HG03175 (cell line): ENCODE results near the gene GABARAPL1.
A peak's percentile ranks its signal among the peaks of the same experiment; 100 is the strongest.

Source experiments
- ATAC-seq: cut with Tn5 transposase; IDR thresholded peaks from one replicate; pipeline ENCODE4 v1.9.1; 2021; ENCODE audit warnings: mild to moderate bottlenecking, moderate library complexity; ENCODE audit not compliant: unreplicated experiment

The GABARAPL1 gene

DNA sequence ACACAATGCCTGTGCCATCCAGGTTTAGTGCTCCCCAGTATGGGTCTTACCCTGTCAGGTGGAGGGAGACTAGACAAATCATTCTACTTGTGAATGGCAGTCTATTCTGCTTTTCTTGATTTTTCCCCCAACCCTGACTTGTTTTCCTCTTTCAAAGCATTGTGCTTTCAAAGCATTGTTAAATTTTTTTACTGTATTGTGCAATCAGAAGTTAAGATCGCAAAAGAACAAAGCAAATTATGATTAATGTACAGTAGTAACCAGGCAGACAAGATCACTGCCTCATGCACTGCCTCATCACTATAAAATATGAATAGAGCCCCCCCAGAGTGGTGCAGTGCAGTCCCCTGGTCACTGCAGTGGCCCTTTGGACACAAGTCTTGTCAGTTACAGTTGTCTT is 14.1 kb downstream of the GABARAPL1 start:
- no peak for ATAC-seq

DNA sequence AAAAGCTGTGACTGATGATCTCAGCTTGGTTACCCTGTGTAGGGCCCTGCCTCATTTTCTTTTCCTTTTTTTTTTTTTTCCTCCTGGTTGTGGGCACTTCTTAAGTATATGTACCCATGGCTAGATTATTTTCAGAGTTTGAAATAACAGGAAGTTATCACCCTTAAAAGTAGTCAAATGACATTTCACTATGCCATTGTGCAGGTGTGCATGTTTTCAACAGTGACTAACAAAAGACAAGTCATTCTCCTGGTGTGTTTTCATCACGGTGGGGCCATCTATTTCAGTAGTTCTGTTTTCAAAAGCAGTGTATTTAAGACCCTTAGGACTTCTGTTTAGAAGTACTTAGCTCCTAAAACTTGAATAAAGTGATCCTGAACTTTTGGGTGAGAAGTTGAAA is 15.0 kb downstream of the GABARAPL1 start:
- no peak for ATAC-seq

DNA sequence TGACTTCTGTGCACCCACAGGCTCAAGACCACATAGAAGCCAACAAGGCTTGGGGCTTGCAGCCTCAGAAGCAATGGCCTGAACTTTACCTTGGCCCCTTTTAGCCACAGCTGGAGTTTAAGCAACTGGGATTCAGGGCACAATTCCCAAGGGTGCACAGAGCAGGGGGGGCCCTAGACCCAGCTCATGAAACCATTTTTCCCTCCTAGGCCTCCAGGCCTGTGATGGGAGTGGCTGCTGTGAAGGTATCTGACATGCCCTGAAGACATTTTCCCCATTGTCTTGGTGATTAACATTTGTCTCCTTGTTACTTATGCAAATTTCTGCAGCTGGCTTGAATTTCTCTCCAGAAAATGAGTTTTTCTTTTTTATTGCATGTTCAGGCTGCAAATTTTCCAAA is 21.9 kb downstream of the GABARAPL1 start:
- ATAC-seq = no peak

DNA sequence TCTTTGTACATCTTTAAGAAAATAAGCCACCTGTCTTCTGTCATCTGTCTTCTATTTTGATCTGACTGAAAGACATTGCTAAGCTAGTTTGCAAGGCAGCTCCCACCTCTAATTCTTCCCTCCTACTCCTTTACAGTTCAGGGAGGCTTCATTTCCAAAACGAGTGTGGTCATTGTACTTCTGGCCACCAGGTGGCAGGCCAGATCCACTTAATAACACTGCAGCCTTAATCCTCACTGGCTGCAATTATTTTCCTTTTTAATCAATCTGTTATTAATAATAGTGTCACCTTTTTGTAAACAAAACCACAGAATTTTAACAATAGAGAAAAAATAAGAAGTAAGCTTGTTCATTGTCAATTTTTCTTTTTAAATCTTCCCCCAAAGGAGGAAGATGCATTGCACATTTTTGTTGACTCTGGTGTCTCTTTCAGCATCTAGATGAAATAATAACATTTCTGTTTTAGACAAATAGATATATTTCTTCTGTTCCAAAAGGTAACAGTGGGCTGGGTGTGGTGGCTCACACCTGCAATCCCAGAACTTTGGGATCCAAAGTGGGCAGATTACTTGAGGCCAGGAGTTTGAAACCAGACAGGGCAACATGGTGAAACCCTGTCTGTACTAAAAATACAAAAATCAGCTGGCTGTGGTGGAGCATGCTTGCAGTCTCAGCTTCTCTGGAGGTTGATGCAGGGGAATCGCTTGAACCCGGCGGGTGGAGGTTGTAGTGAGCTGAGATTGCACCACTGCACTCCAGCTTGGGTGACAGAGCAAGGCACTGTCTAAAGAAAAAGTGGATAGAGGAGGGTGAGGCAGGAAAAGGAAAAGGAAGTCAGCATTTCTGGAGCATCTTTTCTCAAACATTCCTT is 23.3 kb downstream of the GABARAPL1 start:
- ATAC-seq = no peak

DNA sequence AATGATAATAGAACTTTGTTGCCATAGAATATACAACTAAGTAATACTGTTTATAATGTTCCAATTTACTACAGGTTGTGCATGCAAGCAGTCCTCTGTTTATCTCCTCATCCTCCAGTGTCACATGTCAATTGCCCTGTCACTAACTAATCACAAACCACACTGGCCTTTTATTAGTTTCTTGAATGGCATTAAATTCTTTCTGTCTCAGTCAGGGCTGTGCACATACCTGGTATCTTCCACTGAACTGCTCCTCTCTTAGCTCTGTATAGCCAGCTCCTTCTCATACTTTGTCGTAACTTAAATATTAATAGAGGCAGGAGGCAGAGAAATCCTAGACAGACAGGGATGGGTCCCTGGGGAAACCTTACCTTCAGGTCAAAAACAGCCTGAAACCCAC is 24.0 kb downstream of the GABARAPL1 start:
- ATAC-seq = no peak

DNA sequence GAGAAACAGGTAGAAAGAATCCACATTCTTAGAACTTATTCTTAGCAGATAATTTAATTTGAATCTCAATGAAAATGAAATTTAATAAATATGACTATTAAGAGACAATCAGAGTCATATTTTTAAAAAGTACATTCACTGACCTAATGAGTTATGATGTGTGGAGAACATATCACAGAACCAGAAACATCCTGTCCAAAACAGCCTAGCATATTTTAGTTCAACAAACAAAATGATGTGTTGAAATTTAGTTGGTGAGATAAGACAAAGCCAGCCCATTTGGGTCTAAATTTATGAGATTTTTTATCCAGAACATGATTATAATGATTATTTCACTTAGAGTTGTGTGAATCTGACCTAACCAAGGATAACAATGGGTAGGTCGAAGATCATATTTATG is 25.8 kb downstream of the GABARAPL1 start:
- no peak for ATAC-seq

DNA sequence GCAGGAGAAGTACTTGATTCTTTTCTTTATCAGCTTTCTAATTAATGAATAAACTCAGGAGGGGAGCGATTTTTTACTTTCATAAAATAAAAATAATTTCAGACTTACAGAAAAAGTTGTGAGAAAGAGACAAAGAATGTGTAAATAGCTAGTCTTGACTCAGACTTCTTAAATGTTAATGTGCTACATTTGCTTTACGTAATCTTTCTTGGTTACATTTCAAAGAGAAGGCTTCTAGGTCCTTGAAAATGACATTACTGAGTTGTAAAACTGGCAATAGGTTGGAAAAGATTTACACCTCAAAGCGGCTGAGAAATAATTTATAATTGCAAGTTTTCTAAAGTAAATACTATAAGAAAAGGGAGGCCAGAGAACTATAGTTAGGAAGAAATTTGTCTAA is 28.6 kb downstream of the GABARAPL1 start:
- no peak for ATAC-seq

DNA sequence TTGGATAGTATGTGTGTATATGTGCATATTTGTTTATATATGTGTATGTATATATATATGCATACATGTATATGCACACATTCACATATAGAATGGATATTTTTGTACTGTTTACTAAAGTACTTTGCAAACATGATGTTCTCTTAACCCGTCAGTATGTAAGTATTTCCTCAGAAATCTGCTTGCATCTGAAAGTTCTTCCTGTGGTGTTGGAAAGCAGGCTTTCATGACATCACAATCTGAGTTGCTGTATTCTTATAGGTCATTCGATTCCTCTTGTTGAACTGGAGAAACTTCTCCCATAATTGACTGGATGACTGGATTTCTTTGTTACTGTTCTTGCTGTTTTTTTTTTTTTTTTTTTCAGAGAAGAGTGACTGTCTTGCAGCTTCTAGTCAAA is 29.1 kb downstream of the GABARAPL1 start:
- ATAC-seq = no peak

DNA sequence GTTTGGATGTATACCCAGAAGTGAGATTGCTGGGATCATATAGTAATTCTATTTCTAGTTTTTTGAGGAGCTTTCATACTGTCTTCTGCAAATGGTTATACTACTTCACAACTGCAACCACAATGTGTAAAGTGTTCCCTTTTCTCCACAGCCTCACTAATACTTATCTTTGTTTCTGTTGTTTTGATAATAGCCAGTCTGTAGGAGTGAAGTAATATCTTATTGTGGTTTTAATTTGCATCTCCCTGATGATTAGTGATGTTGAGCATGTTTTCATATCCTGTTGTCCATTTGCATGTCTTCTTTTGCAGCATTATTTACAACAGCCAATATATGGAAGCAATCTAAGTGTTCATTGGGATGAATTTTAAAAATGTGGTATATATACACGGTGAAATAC is 29.9 kb downstream of the GABARAPL1 start:
- no peak for ATAC-seq

DNA sequence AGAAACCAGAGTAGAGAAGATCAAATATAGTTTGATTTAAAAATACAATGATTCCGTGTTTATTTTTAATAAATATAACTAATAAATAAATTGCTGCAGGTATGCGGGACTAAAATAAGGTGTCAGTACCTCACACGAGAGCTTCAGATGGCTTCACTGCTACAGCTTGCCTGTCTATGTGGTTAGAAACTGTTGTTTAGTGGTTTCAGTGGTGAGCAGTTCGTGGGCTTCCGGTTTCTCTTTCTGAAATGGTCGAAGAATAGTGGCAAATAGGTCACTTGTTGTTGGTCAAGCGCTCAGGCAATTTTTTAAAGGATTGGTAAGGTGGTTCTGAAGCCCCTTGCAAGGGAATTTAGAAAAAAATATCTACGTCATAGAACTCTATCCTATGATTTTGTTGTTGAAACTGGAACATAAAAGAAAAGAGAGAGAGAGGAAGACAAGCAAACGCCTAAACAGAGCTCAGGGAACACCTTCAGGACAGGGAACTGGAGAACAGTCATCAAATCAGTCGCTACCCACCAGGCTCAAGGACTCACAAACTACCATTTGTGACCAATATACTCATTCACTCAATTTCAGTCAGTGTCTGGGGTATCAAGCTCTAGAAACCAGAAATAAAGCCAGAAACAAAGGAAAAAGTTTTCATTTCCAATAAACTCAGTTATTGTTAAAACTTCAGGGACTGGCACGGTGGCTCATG is 31.3 kb downstream of the GABARAPL1 start:
- ATAC-seq = peak; percentile 95

DNA sequence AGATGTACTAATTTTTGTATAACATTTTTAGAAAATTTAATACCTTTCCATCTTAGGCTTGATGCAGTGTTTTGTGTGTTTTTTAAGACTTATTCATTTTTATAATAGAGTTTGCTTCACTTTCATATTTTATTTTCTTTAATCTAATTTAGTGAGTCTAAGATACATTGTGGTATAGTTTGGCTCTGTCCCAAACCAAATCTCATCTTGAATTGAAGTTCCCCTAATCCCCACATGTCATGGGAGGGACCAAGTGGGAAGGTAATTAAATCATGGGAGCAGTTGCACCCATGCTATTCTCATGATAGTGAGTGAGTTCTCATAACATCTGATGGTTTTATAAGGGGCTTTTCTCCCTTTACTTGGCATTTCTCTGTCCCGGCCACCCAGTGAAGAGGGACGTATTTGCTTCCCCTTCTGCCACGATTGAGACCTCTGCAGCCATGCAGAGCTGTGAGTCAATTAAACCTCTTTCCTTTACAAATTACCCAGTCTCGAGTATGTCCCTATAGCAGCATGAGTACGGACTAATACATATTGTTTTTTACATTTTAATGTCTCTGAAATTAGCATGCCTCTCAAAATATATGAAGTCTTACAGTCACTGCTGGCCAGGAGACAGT is 34.9 kb downstream of the GABARAPL1 start:
- no peak for ATAC-seq

DNA sequence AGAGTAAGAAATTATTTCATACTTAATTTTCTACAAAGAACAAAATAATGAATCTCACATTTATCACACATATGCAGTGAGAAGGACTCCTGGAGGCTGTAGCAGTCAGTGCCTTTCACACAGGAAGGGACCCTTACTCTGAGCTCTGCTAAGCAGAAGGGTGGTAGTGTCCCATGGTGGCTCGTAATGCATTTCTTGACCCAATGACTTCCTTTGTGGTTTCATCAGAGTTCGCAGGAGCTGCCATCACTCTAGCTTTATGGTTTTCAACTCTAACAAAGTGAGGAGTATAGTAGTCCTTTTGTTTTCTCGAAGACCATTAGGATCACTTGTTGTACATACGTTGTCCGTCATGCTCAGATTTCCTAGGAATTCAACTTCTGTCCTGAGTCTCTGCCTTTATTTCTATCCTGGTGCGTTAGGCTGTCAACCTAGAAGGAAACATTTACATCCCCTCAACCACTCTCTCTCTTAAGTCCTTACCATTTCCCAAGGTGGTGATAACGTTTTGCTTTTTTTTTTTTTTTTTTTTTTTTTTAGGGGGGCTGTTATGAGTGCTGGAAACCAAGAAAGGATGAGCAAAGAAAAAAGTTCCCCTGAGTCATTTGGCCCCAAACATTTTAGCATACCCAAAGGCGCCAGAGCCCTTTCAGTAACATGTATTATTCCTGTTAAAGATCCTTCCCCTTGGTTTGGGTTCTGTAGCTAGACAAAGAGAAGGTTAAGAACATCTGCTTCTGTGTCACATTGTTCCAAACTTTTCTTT is 37.2 kb downstream of the GABARAPL1 start:
- ATAC-seq = no peak

DNA sequence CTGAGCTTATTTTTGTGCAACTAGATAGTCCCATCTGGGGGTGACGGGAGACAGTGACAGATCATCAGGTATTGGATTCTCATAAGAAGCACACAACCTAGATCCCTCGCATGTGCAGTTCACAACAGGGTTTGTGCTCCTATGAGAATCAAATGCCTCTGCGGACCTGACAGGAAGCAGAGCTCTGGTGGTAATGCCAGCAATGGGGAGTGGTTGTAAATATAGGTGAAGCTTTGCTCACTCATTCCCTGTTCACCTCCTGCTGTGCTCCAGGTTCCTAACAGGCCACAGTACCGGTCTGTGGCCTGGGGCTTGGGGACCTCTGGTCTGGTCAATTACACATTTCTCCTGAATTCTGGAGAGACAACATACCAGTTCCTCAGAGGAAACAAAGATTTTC is 39.0 kb downstream of the GABARAPL1 start:
- ATAC-seq = no peak

DNA sequence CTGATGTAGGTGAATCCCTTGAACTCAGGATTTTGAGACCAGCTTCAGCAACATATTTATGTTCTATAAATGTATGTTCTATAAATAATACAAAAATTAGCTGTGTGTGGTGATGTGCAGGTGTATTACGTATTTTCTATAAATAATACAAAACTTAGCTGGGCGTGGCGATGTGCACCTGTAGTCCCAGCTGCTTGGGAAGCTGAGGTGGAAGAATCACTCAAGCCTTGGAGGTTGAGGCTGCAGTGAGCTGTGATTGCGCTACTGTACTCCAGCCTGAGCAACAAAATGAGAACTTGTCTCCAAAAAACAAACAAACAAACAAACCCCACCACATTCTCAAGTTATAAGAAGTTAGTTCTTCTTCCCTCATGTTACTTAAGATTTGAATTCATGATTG is 39.5 kb downstream of the GABARAPL1 start:
- no peak for ATAC-seq

DNA sequence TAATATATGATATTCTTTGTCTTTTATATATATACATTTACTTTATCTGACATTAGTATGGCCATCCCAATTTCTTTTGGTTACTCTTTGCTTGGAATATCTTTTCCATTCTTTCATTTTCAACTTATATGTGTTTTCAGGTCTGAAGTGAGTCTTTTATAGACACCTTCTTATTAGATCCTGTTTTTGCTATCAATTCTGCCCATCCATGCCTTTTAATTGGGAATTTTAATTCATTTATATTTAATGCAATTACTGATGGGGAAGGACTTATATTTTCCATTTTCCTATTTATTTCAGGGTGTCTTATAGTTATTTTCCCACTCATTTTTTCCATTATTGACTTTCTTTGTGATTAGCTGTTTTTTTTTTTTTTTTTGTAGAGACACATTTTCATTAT is 43.4 kb downstream of the GABARAPL1 start:
- no peak for ATAC-seq

DNA sequence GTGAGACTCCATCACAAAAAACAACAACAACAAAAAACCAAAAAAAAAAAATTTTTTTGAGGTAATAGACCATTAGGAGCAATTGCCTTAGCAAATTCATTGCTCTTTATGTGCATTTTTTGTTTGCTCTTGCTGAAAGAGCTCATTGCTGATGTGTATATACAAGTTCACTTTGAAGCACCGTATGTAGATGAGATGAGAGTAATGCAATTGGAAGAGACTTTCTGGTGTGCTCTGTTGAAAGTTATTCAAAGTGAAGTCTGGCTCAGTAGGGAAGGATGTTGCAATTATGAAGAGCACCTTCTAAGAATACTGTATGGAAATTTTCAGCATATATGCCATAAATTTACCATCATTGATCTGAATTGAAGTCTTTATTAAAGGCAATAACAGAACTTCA is 48.2 kb downstream of the GABARAPL1 start:
- ATAC-seq = no peak

DNA sequence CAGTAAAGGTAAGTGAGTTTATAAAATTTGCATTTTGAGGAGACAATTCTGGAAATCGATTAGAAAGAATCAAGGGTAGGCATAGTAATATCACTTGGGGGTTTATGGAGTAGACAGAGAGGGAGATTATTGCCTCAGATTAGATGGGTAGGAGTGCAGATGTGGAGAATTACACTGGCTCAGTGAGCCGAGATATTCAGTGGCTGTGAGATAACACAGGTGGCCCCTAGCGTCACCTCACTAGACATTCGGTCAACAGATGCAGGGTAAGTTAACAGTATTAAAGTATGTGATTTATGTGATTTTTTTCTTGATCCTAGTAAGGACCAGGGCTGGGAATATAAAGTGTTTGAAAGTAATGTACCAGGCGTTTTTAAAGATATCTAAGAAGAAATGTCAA is 55.4 kb downstream of the GABARAPL1 start:
- ATAC-seq = no peak

DNA sequence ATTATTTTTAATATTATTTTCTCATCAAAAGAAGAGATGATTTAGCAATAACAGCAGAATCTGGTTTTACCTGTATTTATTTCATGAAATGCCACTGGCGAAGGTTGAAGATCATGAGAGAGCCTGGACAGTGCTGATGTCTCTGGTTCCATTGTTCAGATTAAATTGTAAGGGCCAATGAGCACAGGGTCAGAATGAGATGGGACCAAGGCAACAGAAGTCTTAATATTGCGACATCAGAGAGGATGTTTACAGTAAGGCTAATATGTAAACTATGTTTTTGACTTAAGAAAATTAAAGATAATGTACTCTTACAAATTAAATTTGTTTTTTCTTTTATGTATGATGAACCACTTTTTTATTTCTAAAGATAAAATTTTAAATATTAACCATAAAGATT is 59.8 kb downstream of the GABARAPL1 start:
- no peak for ATAC-seq
